ENCODE data around the gene SERGEF. TPM values are rescaled to one million over a fixed set of nuclear protein-coding genes. Genes with fewer than 3 reads are reported as not detected.

Gene SERGEF
- total and polyA plus RNA-seq, 2 donors from 2014 or later = 33.2 to 63.0 TPM

- no peaks in the 10 kb centered on the region for H3K4me1 ChIP-seq (ENCODE audit: control insufficient read depth in 2 of 3, insufficient read depth in 2 of 3, low read depth in 1 of 3, low read length in 3 of 3)
- H3K9me3 ChIP-seq (ENCODE audit: control insufficient read depth in 2 of 3, insufficient read depth in 1 of 3, low read length in 3 of 3) = no peaks in the 10 kb centered on the region
- H3K36me3 ChIP-seq (ENCODE audit: control insufficient read depth in 2 of 3, insufficient read depth in 3 of 3, low read length in 3 of 3) = no peaks in the 10 kb centered on the region
- no peak for TF ChIP-seq CTCF (IDR thresholded peaks at IDR 0.05; ENCODE audit: borderline replicate concordance, extremely low read depth, insufficient read depth)
- no peak overlapping the region for H3K9ac ChIP-seq (ENCODE audit: low read length in 3 of 3)
- DNase-seq (peak in 2 of 5 donors; percentile 16 to 46), FAIRE-seq (no peak)
- H3K4me3 ChIP-seq (ENCODE audit: low read length in 3 of 3) = no peak overlapping the region
- intact Hi-C loops (cut with DNase I) = no loop called here
- no peak overlapping the region for H3K27ac ChIP-seq (ENCODE audit: low read depth in 2 of 2, low read length in 2 of 2)
- H3K27me3 ChIP-seq (ENCODE audit: control insufficient read depth, insufficient read depth, low read length) = no peaks in the 10 kb centered on the region
These were observed 263.8 kb downstream of the SERGEF start for GRCh38 chr11:17748761-17749721.

- no peak overlapping the region for H3K4me3 ChIP-seq (ENCODE audit: low read length in 3 of 3)
- FAIRE-seq (no peak), DNase-seq (peak in 2 of 5 donors; percentile 2 to 29)
- H3K36me3 ChIP-seq (ENCODE audit: control insufficient read depth in 2 of 3, insufficient read depth in 3 of 3, low read length in 3 of 3) = no peaks in the 10 kb centered on the region
- no peaks in the 10 kb centered on the region for H3K27me3 ChIP-seq (ENCODE audit: control insufficient read depth, insufficient read depth, low read length)
- no peak overlapping the region for H3K27ac ChIP-seq (ENCODE audit: low read depth in 2 of 2, low read length in 2 of 2)
- no peaks in the 10 kb centered on the region for H3K4me1 ChIP-seq (ENCODE audit: control insufficient read depth in 2 of 3, insufficient read depth in 2 of 3, low read depth in 1 of 3, low read length in 3 of 3)
- H3K9me3 ChIP-seq (ENCODE audit: control insufficient read depth in 2 of 3, insufficient read depth in 1 of 3, low read length in 3 of 3) = no peaks in the 10 kb centered on the region
- intact Hi-C loops (cut with DNase I) = no loop called here
- no peak for TF ChIP-seq CTCF (IDR thresholded peaks at IDR 0.05; ENCODE audit: borderline replicate concordance, extremely low read depth, insufficient read depth)
- H3K9ac ChIP-seq (ENCODE audit: low read length in 3 of 3) = no peak overlapping the region
These were observed 264.8 kb downstream of the SERGEF start for GRCh38 chr11:17748044-17748443.

- no peak for FAIRE-seq
- Histone ChIP-seq H3K27me3 (ENCODE audit: control insufficient read depth, insufficient read depth, low read length) (no peaks in the 10 kb centered on the region), H3K9me3 (ENCODE audit: control insufficient read depth in 2 of 3, insufficient read depth in 1 of 3, low read length in 3 of 3) (no peaks in the 10 kb centered on the region), H3K9ac (ENCODE audit: low read length in 3 of 3) (no peak overlapping the region), H3K36me3 (ENCODE audit: control insufficient read depth in 2 of 3, insufficient read depth in 3 of 3, low read length in 3 of 3) (no peaks in the 10 kb centered on the region), H3K4me3 (ENCODE audit: low read length in 3 of 3) (no peak overlapping the region), H3K4me1 (ENCODE audit: control insufficient read depth in 2 of 3, insufficient read depth in 2 of 3, low read depth in 1 of 3, low read length in 3 of 3) (no peaks in the 10 kb centered on the region), H3K27ac (ENCODE audit: low read depth in 2 of 2, low read length in 2 of 2) (no peak overlapping the region)
- intact Hi-C loops (cut with DNase I) = no loop called here
- no peak for TF ChIP-seq CTCF (IDR thresholded peaks at IDR 0.05; ENCODE audit: borderline replicate concordance, extremely low read depth, insufficient read depth)
- peak in 2 of 5 donors; percentile 23 to 55 for DNase-seq
These were observed 265.5 kb downstream of the SERGEF start for GRCh38 chr11:17747131-17747955.

Data from kidney (tissue), 14 donors.